ENCODE data around the gene CPXM2.

Gene CPXM2

GRCh38 chr10:123772645-123773508 lies 118.7 kb downstream of the CPXM2 start:
- no peak for DNase-seq (ENCODE audit: low read depth, low spot score)

GRCh38 chr10:123771877-123772644 lies 119.5 kb downstream of the CPXM2 start:
- no peak for DNase-seq (ENCODE audit: low read depth, low spot score)

- DNase-seq (ENCODE audit: low read depth, low spot score) = no peak
Measured at GRCh38 chr10:123769647-123770046, 122.0 kb downstream of the CPXM2 start.

- DNase-seq (ENCODE audit: low read depth, low spot score) = no peak
Measured at GRCh38 chr10:123766761-123767160, 124.8 kb downstream of the CPXM2 start.

GRCh38 chr10:123766012-123766411 lies 125.6 kb downstream of the CPXM2 start:
- DNase-seq (ENCODE audit: low read depth, low spot score) = no peak

GRCh38 chr10:123761666-123762230 lies 129.9 kb downstream of the CPXM2 start:
- no peak for DNase-seq (ENCODE audit: low read depth, low spot score)

- DNase-seq (ENCODE audit: low read depth, low spot score) = no peak
Measured at GRCh38 chr10:123761038-123761428, 130.6 kb downstream of the CPXM2 start.

- DNase-seq (ENCODE audit: low read depth, low spot score) = no peak
Measured at GRCh38 chr10:123760356-123761037, 131.1 kb downstream of the CPXM2 start.

- no peak for DNase-seq (ENCODE audit: low read depth, low spot score)
Measured at GRCh38 chr10:123759501-123760031, 132.0 kb downstream of the CPXM2 start.

- no peak for DNase-seq (ENCODE audit: low read depth, low spot score)
Measured at GRCh38 chr10:123759041-123759440, 132.6 kb downstream of the CPXM2 start.

- DNase-seq (ENCODE audit: low read depth, low spot score) = no peak
Measured at GRCh38 chr10:123757853-123758252, 133.8 kb downstream of the CPXM2 start.

- no peak for DNase-seq (ENCODE audit: low read depth, low spot score)
Measured at GRCh38 chr10:123755061-123755460, 136.5 kb downstream of the CPXM2 start.

GRCh38 chr10:123754123-123754522 lies 137.5 kb downstream of the CPXM2 start:
- no peak for DNase-seq (ENCODE audit: low read depth, low spot score)

- DNase-seq (ENCODE audit: low read depth, low spot score) = no peak
Measured at GRCh38 chr10:123751342-123752134, 140.1 kb downstream of the CPXM2 start.

- DNase-seq (ENCODE audit: low read depth, low spot score) = no peak
Measured at GRCh38 chr10:123750901-123751300, 140.7 kb downstream of the CPXM2 start.

GRCh38 chr10:123748711-123749110 lies 142.9 kb downstream of the CPXM2 start:
- DNase-seq (ENCODE audit: low read depth, low spot score) = no peak

GRCh38 chr10:123747426-123747825 lies 144.2 kb downstream of the CPXM2 start:
- no peak for DNase-seq (ENCODE audit: low read depth, low spot score)

- DNase-seq (ENCODE audit: low read depth, low spot score) = no peak
Measured at GRCh38 chr10:123746942-123747341, 144.7 kb downstream of the CPXM2 start.

GRCh38 chr10:123746520-123746919 lies 145.1 kb downstream of the CPXM2 start:
- DNase-seq (ENCODE audit: low read depth, low spot score) = no peak

GRCh38 chr10:123746061-123746460 lies 145.5 kb downstream of the CPXM2 start:
- DNase-seq (ENCODE audit: low read depth, low spot score) = no peak

- no peak for DNase-seq (ENCODE audit: low read depth, low spot score)
Measured at GRCh38 chr10:123744224-123744536, 147.4 kb downstream of the CPXM2 start.

Data from iPS DF 19.7 (cell line).